NB4 (cell line): ENCODE results near the gene OR2T10.
"Not testable (repeated sequence)": the region's sequence is repeated elsewhere in the genome, so short reads cannot be mapped to it uniquely, and the experiment has no call there.

Experiments used
- DNase-seq: peaks from one replicate; pipeline ENCODE4 v3.0.0; 2010; ENCODE audit warnings: low read depth
- H3K4me3 ChIP-seq: one replicate; pipeline ENCODE4 v1.5.1; 2011; ENCODE audit warnings: mild to moderate bottlenecking, low read depth, low read length, moderate library complexity
- MYC ChIP-seq: IDR thresholded peaks from 2 replicates; pipeline ENCODE4 v1.6.1; 2011; ENCODE audit warnings: low read depth, low read length
- POLR2A ChIP-seq: IDR thresholded peaks from 2 replicates; pipeline ENCODE4 v1.6.1; 2011; ENCODE audit warnings: mild to moderate bottlenecking; ENCODE audit not compliant: insufficient read length; ENCODE audit errors: extremely low read depth
- TF ChIP-seq, protein P1 (sequence below): IDR thresholded peaks from 2 replicates; pipeline ENCODE4 v1.6.1; 2011; ENCODE audit warnings: low read depth, low read length
- TF ChIP-seq, protein P2 (sequence below): IDR thresholded peaks from one replicate; pipeline ENCODE4 v1.5.1; 2012; ENCODE audit warnings: low read depth, low read length

The OR2T10 gene

GRCh38 chr1:248597589-248597988, at the start of gene OR2T10:
Gene OR2T10 (minus strand): TSS chr1:248597700. CDS start chr1:248593768, 3,932 bp downstream.
- TF ChIP-seq, protein P1, sequence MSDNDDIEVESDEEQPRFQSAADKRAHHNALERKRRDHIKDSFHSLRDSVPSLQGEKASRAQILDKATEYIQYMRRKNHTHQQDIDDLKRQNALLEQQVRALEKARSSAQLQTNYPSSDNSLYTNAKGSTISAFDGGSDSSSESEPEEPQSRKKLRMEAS: no peak
- TF ChIP-seq, protein P2, sequence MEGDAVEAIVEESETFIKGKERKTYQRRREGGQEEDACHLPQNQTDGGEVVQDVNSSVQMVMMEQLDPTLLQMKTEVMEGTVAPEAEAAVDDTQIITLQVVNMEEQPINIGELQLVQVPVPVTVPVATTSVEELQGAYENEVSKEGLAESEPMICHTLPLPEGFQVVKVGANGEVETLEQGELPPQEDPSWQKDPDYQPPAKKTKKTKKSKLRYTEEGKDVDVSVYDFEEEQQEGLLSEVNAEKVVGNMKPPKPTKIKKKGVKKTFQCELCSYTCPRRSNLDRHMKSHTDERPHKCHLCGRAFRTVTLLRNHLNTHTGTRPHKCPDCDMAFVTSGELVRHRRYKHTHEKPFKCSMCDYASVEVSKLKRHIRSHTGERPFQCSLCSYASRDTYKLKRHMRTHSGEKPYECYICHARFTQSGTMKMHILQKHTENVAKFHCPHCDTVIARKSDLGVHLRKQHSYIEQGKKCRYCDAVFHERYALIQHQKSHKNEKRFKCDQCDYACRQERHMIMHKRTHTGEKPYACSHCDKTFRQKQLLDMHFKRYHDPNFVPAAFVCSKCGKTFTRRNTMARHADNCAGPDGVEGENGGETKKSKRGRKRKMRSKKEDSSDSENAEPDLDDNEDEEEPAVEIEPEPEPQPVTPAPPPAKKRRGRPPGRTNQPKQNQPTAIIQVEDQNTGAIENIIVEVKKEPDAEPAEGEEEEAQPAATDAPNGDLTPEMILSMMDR: no peak
- TF ChIP-seq POLR2A (no peak), MYC (no peak)

GRCh38 chr1:248645178-248645577, 47.7 kb upstream of the OR2T10 start, which contains the start of gene OR2T35:
Gene OR2T35 (minus strand): TSS chr1:248645278. CDS start chr1:248639258, 6,020 bp downstream.
- DNase-seq, H3K4me3 ChIP-seq: not testable (repeated sequence)

More at GRCh38 chr1:248597589-248597988, at the start of gene OR2T10:
- no peak within 1 kb of the TSS for H3K4me3 ChIP-seq
- DNase-seq: no peak

GRCh38 chr1:248642971-248643651, 45.6 kb upstream of the OR2T10 start:
- not testable (repeated sequence) for H3K4me3 ChIP-seq, DNase-seq

- not testable (repeated sequence) for H3K4me3 ChIP-seq, DNase-seq
Observed at GRCh38 chr1:248641583-248641982, 44.1 kb upstream of the OR2T10 start.

- not testable (repeated sequence) for H3K4me3 ChIP-seq, DNase-seq
Observed at GRCh38 chr1:248640906-248641305, 43.4 kb upstream of the OR2T10 start.

- not testable (repeated sequence) for DNase-seq, H3K4me3 ChIP-seq
Observed at GRCh38 chr1:248639652-248640051, 42.2 kb upstream of the OR2T10 start.

DNA sequence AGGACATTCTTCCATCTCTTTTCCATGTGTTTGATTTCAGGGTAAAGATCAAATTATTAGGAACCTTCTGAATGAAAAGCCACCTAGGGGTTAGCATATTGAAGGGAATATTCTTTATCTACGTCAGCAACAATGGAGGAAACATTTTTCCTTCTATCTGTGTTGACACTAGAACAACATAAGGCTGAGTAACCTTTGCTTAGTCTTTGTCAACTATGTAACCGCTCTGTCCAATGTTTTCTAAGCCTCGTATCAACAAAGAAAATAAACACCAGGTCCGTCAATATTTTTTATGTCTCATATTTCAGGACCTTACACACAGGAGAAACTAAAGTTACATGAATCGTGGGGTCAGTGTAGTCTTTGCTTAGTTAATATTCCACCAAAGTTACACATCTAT, 39.1 kb upstream of the OR2T10 start:
- not testable (repeated sequence) for DNase-seq

DNA sequence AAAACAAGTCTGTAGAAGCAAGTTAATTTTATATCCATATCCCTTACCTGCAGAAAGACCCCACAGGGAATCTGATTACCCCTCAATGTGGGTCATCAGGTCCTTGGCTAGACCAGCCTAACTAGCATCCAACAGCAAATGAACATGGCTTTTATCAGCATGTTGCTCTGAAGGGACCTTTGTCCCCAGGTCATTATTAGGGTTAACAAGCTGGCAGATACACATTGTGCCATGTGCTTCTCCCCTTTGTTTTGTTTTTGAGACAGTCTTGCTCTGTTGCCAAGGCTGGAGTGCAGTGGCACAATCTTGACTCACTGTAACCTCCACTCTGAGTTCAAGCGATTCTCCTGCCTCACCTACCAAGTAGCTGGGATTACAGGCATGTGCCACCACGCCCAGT, 37.5 kb upstream of the OR2T10 start, which contains the start of gene OR2T11:
Gene OR2T11, minus strand, starts transcription at position 101 of the 400 bp plus-strand sequence. CDS start 7,963 bp downstream, outside the sequence.
- DNase-seq, H3K4me3 ChIP-seq: not testable (repeated sequence)

More for the DNA sequence above, 39.1 kb upstream of the OR2T10 start:
- not testable (repeated sequence) for H3K4me3 ChIP-seq

GRCh38 chr1:248631354-248632008, 34.0 kb upstream of the OR2T10 start:
- TF ChIP-seq POLR2A: no peak
- peak; percentile 43; the same call in 1 of the 2 replicates for TF ChIP-seq MYC
- TF ChIP-seq, protein P1: peak; percentile 71
- TF ChIP-seq, protein P2: no peak
- peak; percentile 87 for DNase-seq

DNA sequence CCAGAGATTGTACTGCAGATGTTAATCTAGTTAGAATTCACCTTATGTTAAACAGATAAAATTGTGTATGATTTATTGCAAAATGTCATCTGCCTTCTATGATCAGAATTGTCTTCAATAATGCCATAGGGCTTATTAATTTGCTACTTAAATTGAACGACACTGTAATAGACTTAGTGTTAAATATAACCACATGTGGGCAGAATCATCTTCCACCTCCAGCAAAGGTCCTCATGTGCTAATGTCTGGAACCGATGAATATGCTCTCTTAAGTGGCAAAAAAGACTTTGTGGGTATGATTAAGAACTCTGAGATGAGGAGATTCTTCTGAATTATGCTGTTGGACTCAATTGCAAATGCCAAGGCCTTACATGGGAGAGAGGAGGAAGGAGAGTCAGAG, 33.1 kb upstream of the OR2T10 start:
- H3K4me3 ChIP-seq: no peak overlapping the region
- TF ChIP-seq POLR2A (no peak), MYC (no peak)
- TF ChIP-seq, protein P2: no peak
- TF ChIP-seq, protein P1: no peak
- DNase-seq: no peak

More at GRCh38 chr1:248631354-248632008, 34.0 kb upstream of the OR2T10 start:
- H3K4me3 ChIP-seq: no peak overlapping the region
